ENCODE data around the gene EML1. TPM values are rescaled to one million over a fixed set of nuclear protein-coding genes. Genes with fewer than 3 reads are reported as not detected.

The EML1 gene
- total RNA-seq, 4 donors from 2014 or later: 92.3 to 131 (median 119) TPM

GRCh38 chr14:99938896-99939295 lies 145.7 kb downstream of the EML1 start:
- intact Hi-C loops (cut with DNase I): no loop called here
- H3K27me3 ChIP-seq: no peaks in the 10 kb centered on the region
- peaks cover 31 to 96% (median 76%) of the 10 kb centered on the region in 4 donors for H3K36me3 ChIP-seq
- no peak for TF ChIP-seq EP300 (IDR thresholded peaks at IDR 0.05)
- no peak for TF ChIP-seq POLR2A (IDR thresholded peaks at IDR 0.05; ENCODE audit: low read depth)
- no peak for TF ChIP-seq POLR2AphosphoS5 (IDR thresholded peaks at IDR 0.05)
- no peak for TF ChIP-seq CTCF (IDR thresholded peaks at IDR 0.05)
- H3K4me1 ChIP-seq: peaks cover 0 to 2% (median under 1%) of the 10 kb centered on the region in 4 donors
- H3K9me3 ChIP-seq: no peaks in the 10 kb centered on the region
- H3K4me3 ChIP-seq: no peak overlapping the region
- 92% methylated on average over 15 of the region's 15 CpGs for WGBS
- DNase-seq (ENCODE audit: extremely low spot score): no peak
- H3K27ac ChIP-seq (replicated peaks in 1 of 4): no peak overlapping the region

- Histone ChIP-seq H3K4me1 (peaks cover 0 to 7% (median 4%) of the 10 kb centered on the region in 4 donors), H3K27me3 (no peaks in the 10 kb centered on the region), H3K27ac (replicated peaks in 1 of 4) (no peak overlapping the region), H3K9me3 (no peaks in the 10 kb centered on the region), H3K4me3 (no peak overlapping the region), H3K36me3 (peaks cover 31 to 93% (median 76%) of the 10 kb centered on the region in 4 donors)
- no peak for DNase-seq (ENCODE audit: extremely low spot score)
- TF ChIP-seq EP300 (IDR thresholded peaks at IDR 0.05) (no peak), POLR2A (IDR thresholded peaks at IDR 0.05; ENCODE audit: low read depth) (no peak), CTCF (IDR thresholded peaks at IDR 0.05) (no peak), POLR2AphosphoS5 (IDR thresholded peaks at IDR 0.05) (no peak)
- 96% methylated on average over 13 of the region's 17 CpGs for WGBS
- intact Hi-C loops (cut with DNase I): no loop called here
Measured at GRCh38 chr14:99939421-99939820, 146.2 kb downstream of the EML1 start.

GRCh38 chr14:99940064-99940463 lies 146.9 kb downstream of the EML1 start:
- no peak for TF ChIP-seq POLR2AphosphoS5 (IDR thresholded peaks at IDR 0.05)
- no peak for TF ChIP-seq CTCF (IDR thresholded peaks at IDR 0.05)
- no peak for TF ChIP-seq EP300 (IDR thresholded peaks at IDR 0.05)
- no peak for TF ChIP-seq POLR2A (IDR thresholded peaks at IDR 0.05; ENCODE audit: low read depth)
- Histone ChIP-seq H3K36me3 (peaks cover 31 to 87% (median 74%) of the 10 kb centered on the region in 4 donors), H3K4me1 (peaks cover 0 to 7% (median 4%) of the 10 kb centered on the region in 4 donors), H3K27ac (replicated peaks in 1 of 4) (no peak overlapping the region), H3K27me3 (no peaks in the 10 kb centered on the region), H3K4me3 (no peak overlapping the region), H3K9me3 (no peaks in the 10 kb centered on the region)
- DNase-seq (ENCODE audit: extremely low spot score): no peak
- intact Hi-C loops (cut with DNase I): no loop called here
- 93% methylated on average over 15 of the region's 15 CpGs for WGBS

DNA sequence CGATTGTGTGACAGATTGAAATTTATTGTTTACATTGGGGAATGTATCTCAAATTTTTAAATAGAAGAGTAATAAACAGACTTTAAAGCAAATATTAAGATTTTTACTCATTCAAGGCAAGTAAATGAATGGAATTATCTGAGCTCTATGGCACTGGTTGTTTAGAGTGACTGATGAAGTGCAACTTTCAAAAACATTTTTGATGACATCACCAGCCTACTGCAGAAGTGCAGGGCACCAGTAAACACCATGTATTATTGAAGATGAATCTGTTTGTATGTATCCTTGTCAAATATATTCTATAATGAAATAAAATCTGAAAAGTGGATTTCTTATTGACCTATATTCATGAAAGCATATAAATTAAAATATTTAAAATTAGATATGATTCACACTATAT lies 148.0 kb downstream of the EML1 start:
- Histone ChIP-seq H3K27me3 (no peaks in the 10 kb centered on the region), H3K4me1 (peaks cover 0 to 7% (median 5%) of the 10 kb centered on the region in 4 donors), H3K4me3 (no peak overlapping the region), H3K36me3 (peaks cover 23 to 78% (median 66%) of the 10 kb centered on the region in 4 donors), H3K9me3 (no peaks in the 10 kb centered on the region), H3K27ac (replicated peaks in 1 of 4) (no peak overlapping the region)
- no peak for DNase-seq (ENCODE audit: extremely low spot score)
- intact Hi-C loops (cut with DNase I): no loop called here
- 94% methylated on average over 1 of the region's 1 CpG for WGBS
- TF ChIP-seq POLR2AphosphoS5 (IDR thresholded peaks at IDR 0.05) (no peak), CTCF (IDR thresholded peaks at IDR 0.05) (no peak), POLR2A (IDR thresholded peaks at IDR 0.05; ENCODE audit: low read depth) (no peak), EP300 (IDR thresholded peaks at IDR 0.05) (no peak)

GRCh38 chr14:99943620-99944019 lies 150.4 kb downstream of the EML1 start:
- peaks cover 11 to 30% (median 26%) of the 10 kb centered on the region in 4 donors for H3K4me1 ChIP-seq
- DNase-seq (ENCODE audit: extremely low spot score): no peak
- intact Hi-C loops (cut with DNase I): no loop called here
- WGBS: 90% methylated on average over 9 of the region's 9 CpGs
- H3K4me3 ChIP-seq: no peak overlapping the region
- TF ChIP-seq EP300 (IDR thresholded peaks at IDR 0.05) (no peak), CTCF (IDR thresholded peaks at IDR 0.05) (no peak), POLR2AphosphoS5 (IDR thresholded peaks at IDR 0.05) (no peak), POLR2A (IDR thresholded peaks at IDR 0.05; ENCODE audit: low read depth) (no peak)
- peaks cover 12 to 54% (median 43%) of the 10 kb centered on the region in 4 donors for H3K36me3 ChIP-seq
- no peak overlapping the region for H3K27ac ChIP-seq (replicated peaks in 1 of 4)
- H3K27me3 ChIP-seq: no peaks in the 10 kb centered on the region
- no peaks in the 10 kb centered on the region for H3K9me3 ChIP-seq

Measured in esophagus muscularis mucosa (tissue), 4 donors.